ENCODE data around the gene ACBD3.

ACBD3 gene

GRCh38 chr1:226201029-226201593 is 14.6 kb upstream of the ACBD3 start:
- DNase-seq (ENCODE audit: low read depth): no peak

- DNase-seq (ENCODE audit: low read depth): no peak
Observed at GRCh38 chr1:226199971-226200370, 13.4 kb upstream of the ACBD3 start.

- no peak for DNase-seq (ENCODE audit: low read depth)
Observed at GRCh38 chr1:226195144-226195543, 8.6 kb upstream of the ACBD3 start.

- no peak for DNase-seq (ENCODE audit: low read depth)
Observed at GRCh38 chr1:226187380-226187779, 839 bp upstream of the ACBD3 start.

GRCh38 chr1:226187019-226187322 is 430 bp upstream of the ACBD3 start:
- DNase-seq (ENCODE audit: low read depth): no peak

- DNase-seq (ENCODE audit: low read depth): no peak
Observed at GRCh38 chr1:226185141-226186036, 1.2 kb downstream of the ACBD3 start.

GRCh38 chr1:226181996-226182714 is 4.4 kb downstream of the ACBD3 start:
- no peak for DNase-seq (ENCODE audit: low read depth)

GRCh38 chr1:226176870-226177269 is 9.7 kb downstream of the ACBD3 start:
- no peak for DNase-seq (ENCODE audit: low read depth)

- no peak for DNase-seq (ENCODE audit: low read depth)
Observed at GRCh38 chr1:226172589-226172988, 14.0 kb downstream of the ACBD3 start.

- DNase-seq (ENCODE audit: low read depth): no peak
Observed at GRCh38 chr1:226166341-226166740, 20.2 kb downstream of the ACBD3 start.

- no peak for DNase-seq (ENCODE audit: low read depth)
Observed at GRCh38 chr1:226164154-226164553, 22.4 kb downstream of the ACBD3 start.

- DNase-seq (ENCODE audit: low read depth): no peak
Observed at GRCh38 chr1:226162898-226163297, 23.6 kb downstream of the ACBD3 start.

GRCh38 chr1:226158983-226159382 is 27.6 kb downstream of the ACBD3 start:
- no peak for DNase-seq (ENCODE audit: low read depth)

GRCh38 chr1:226158457-226158856 is 28.1 kb downstream of the ACBD3 start:
- DNase-seq (ENCODE audit: low read depth): no peak

GRCh38 chr1:226157761-226158316 is 28.7 kb downstream of the ACBD3 start:
- no peak for DNase-seq (ENCODE audit: low read depth)

- no peak for DNase-seq (ENCODE audit: low read depth)
Observed at GRCh38 chr1:226154593-226154992, 31.9 kb downstream of the ACBD3 start.

GRCh38 chr1:226149806-226150205 is 36.7 kb downstream of the ACBD3 start:
- DNase-seq (ENCODE audit: low read depth): no peak

GRCh38 chr1:226148121-226148648 is 38.4 kb downstream of the ACBD3 start:
- no peak for DNase-seq (ENCODE audit: low read depth)

GRCh38 chr1:226144045-226144444 is 42.5 kb downstream of the ACBD3 start:
- no peak for DNase-seq (ENCODE audit: low read depth)

- no peak for DNase-seq (ENCODE audit: low read depth)
Observed at GRCh38 chr1:226135709-226136108, 50.8 kb downstream of the ACBD3 start.

GRCh38 chr1:226135059-226135651 is 51.4 kb downstream of the ACBD3 start:
- DNase-seq (ENCODE audit: low read depth): no peak
